H1 (cell line): Measurements from ENCODE around the gene GALNT2. TPM values are rescaled to one million over a fixed set of nuclear protein-coding genes. Genes with fewer than 3 reads are reported as not detected.

Source experiments
- CBX8 ChIP-seq: fragments of 300-800, 300-1000 bp; sonication (generic); IDR thresholded peaks from 2 replicates; pipeline ENCODE4 v1.7.1; 2016; ENCODE audit warnings: low read depth, low read length, borderline replicate concordance
- CREB1 ChIP-seq: IDR thresholded peaks from 2 replicates; pipeline ENCODE4 v1.6.1; 2012; ENCODE audit warnings: inconsistent platforms
- JUND ChIP-seq: IDR thresholded peaks from 2 replicates; pipeline ENCODE4 v1.6.1; 2011; ENCODE audit warnings: mild to moderate bottlenecking, improper control_type of control experiment, low read length
- POLR2A ChIP-seq, 2 experiments: IDR thresholded peaks; 1 replicate in 1 of 2; 2 replicates in 1 of 2; pipeline ENCODE4 v1.6.1; 2011; ENCODE audit warnings: low read depth in 2 of 2, low read length in 2 of 2, mild to moderate bottlenecking in 2 of 2; ENCODE audit errors: control extremely low read depth in 1 of 2
- RAD21 ChIP-seq, 2 experiments: IDR thresholded peaks in 1 of 2; conservative IDR thresholded peaks in 1 of 2; 2 replicates each; pipeline ENCODE4 v1.6.1; 2011; ENCODE audit warnings: low read depth in 2 of 2, low read length in 2 of 2, improper control_type of control experiment in 1 of 2, inconsistent platforms in 1 of 2, mild to moderate bottlenecking in 1 of 2, moderate library complexity in 1 of 2
- RBBP5 ChIP-seq: IDR thresholded peaks from 2 replicates; pipeline ENCODE4 v1.7.1; 2012; ENCODE audit warnings: low read depth, mild to moderate bottlenecking, inconsistent platforms, low read length, moderate library complexity, borderline replicate concordance
- SAP30 ChIP-seq: fragments of 300-600 bp; sonication (generic); IDR thresholded peaks from 2 replicates; pipeline ENCODE4 v1.7.1; 2012; ENCODE audit warnings: low read length, moderate library complexity, mild to moderate bottlenecking, inconsistent platforms; ENCODE audit not compliant: insufficient read depth, insufficient replicate concordance
- TAF1 ChIP-seq: IDR thresholded peaks from 2 replicates; pipeline ENCODE4 v1.6.1; 2011; ENCODE audit warnings: mild to moderate bottlenecking, low read depth, low read length
- YY1 ChIP-seq: IDR thresholded peaks from 2 replicates; pipeline ENCODE4 v1.6.1; 2011; ENCODE audit warnings: low read depth, mild to moderate bottlenecking, low read length
- ZNF274 ChIP-seq: IDR thresholded peaks from 2 replicates; pipeline ENCODE4 v1.7.0; 2012; ENCODE audit warnings: low read length, borderline replicate concordance; ENCODE audit errors: extremely low read depth
- polyA plus RNA-seq, 7 experiments: library from polyadenylated mRNA; depleted of rRNA in 3 of 7; stranded (reverse) in 5 of 7; unstranded in 2 of 7; fragments of >200 nt in 5 of 7; fragments of 200-250 nt in 2 of 7; gene quantifications; 1 replicate in 5 of 7; 2 replicates in 1 of 7; 4 replicates in 1 of 7; pipeline versions ENCODE4 v1.2.1 to v1.2.3, GENCODE V29; 2011 to 2013; ENCODE audit warnings: missing spikeins in 2 of 7, mixed read lengths in 2 of 7
- total RNA-seq: library from RNA; stranded (reverse); fragmentation: NEBNext Ultra II Directional; extraction: Animal tissue kit (Norgen Biotek cat#: 25700); gene quantifications from 2 replicates; pipeline ENCODE4 v1.2.1, GENCODE V29; 2021
- TF ChIP-seq, protein P1 (sequence below): fragments of 300-600 bp; sonication (generic); IDR thresholded peaks from 2 replicates; pipeline ENCODE4 v1.7.1; 2012; ENCODE audit warnings: low read length, moderate library complexity, mild to moderate bottlenecking, inconsistent platforms; ENCODE audit not compliant: insufficient replicate concordance

GALNT2 gene
- total and polyA plus RNA-seq, 2 of the 8 experiments (the other 6 are each of a cell fraction or from before 2014, with no cell fraction given): 34.5 to 75.3 TPM

DNA sequence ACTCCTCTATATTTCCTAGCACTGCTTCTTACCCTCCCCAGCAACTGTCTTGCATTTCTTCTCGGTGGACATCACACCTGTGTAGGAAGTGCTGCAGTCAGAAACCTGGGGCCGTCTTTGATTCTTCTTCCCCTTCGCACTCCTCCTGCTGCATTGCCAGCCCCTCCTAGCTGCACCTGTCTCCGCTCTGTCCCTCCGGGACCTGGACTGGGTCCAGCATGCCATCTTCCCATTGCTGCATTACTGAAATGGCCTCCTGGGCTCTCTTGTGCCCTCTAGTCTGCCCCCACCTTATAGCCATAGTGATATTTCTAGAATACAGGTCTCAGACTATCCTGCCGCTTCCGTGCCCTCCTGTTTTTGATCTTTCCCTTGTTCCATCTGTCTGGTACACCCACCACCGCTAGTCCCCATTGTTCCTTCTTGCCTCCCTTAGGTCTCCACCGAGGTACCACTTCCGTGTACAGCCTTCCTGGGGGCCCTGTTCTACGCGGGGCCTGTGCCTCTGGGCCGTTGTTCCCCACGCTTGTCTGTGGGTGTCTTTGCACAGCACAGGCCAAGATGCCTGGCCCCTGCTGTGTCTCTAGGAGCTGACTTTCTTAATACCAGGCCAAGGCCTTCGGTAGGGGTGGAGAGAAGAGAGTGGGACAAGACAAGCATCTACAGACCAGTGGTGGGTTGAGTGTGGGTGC, 107.6 kb downstream of the GALNT2 start (continued):
- TF ChIP-seq, protein P1, sequence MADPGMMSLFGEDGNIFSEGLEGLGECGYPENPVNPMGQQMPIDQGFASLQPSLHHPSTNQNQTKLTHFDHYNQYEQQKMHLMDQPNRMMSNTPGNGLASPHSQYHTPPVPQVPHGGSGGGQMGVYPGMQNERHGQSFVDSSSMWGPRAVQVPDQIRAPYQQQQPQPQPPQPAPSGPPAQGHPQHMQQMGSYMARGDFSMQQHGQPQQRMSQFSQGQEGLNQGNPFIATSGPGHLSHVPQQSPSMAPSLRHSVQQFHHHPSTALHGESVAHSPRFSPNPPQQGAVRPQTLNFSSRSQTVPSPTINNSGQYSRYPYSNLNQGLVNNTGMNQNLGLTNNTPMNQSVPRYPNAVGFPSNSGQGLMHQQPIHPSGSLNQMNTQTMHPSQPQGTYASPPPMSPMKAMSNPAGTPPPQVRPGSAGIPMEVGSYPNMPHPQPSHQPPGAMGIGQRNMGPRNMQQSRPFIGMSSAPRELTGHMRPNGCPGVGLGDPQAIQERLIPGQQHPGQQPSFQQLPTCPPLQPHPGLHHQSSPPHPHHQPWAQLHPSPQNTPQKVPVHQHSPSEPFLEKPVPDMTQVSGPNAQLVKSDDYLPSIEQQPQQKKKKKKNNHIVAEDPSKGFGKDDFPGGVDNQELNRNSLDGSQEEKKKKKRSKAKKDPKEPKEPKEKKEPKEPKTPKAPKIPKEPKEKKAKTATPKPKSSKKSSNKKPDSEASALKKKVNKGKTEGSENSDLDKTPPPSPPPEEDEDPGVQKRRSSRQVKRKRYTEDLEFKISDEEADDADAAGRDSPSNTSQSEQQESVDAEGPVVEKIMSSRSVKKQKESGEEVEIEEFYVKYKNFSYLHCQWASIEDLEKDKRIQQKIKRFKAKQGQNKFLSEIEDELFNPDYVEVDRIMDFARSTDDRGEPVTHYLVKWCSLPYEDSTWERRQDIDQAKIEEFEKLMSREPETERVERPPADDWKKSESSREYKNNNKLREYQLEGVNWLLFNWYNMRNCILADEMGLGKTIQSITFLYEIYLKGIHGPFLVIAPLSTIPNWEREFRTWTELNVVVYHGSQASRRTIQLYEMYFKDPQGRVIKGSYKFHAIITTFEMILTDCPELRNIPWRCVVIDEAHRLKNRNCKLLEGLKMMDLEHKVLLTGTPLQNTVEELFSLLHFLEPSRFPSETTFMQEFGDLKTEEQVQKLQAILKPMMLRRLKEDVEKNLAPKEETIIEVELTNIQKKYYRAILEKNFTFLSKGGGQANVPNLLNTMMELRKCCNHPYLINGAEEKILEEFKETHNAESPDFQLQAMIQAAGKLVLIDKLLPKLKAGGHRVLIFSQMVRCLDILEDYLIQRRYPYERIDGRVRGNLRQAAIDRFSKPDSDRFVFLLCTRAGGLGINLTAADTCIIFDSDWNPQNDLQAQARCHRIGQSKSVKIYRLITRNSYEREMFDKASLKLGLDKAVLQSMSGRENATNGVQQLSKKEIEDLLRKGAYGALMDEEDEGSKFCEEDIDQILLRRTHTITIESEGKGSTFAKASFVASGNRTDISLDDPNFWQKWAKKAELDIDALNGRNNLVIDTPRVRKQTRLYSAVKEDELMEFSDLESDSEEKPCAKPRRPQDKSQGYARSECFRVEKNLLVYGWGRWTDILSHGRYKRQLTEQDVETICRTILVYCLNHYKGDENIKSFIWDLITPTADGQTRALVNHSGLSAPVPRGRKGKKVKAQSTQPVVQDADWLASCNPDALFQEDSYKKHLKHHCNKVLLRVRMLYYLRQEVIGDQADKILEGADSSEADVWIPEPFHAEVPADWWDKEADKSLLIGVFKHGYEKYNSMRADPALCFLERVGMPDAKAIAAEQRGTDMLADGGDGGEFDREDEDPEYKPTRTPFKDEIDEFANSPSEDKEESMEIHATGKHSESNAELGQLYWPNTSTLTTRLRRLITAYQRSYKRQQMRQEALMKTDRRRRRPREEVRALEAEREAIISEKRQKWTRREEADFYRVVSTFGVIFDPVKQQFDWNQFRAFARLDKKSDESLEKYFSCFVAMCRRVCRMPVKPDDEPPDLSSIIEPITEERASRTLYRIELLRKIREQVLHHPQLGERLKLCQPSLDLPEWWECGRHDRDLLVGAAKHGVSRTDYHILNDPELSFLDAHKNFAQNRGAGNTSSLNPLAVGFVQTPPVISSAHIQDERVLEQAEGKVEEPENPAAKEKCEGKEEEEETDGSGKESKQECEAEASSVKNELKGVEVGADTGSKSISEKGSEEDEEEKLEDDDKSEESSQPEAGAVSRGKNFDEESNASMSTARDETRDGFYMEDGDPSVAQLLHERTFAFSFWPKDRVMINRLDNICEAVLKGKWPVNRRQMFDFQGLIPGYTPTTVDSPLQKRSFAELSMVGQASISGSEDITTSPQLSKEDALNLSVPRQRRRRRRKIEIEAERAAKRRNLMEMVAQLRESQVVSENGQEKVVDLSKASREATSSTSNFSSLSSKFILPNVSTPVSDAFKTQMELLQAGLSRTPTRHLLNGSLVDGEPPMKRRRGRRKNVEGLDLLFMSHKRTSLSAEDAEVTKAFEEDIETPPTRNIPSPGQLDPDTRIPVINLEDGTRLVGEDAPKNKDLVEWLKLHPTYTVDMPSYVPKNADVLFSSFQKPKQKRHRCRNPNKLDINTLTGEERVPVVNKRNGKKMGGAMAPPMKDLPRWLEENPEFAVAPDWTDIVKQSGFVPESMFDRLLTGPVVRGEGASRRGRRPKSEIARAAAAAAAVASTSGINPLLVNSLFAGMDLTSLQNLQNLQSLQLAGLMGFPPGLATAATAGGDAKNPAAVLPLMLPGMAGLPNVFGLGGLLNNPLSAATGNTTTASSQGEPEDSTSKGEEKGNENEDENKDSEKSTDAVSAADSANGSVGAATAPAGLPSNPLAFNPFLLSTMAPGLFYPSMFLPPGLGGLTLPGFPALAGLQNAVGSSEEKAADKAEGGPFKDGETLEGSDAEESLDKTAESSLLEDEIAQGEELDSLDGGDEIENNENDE: no peak
- TF ChIP-seq ZNF274 (no peak), TAF1 (no peak), CREB1 (no peak), CBX8 (no peak), POLR2A (IDR thresholded peaks at IDR 0.05; ENCODE audit: control extremely low read depth in 1 of 2, low read depth in 2 of 2, low read length in 2 of 2) (no peak), YY1 (no peak), RAD21 (IDR thresholded peaks at IDR 0.05 in 1 of 2, conservative IDR thresholded peaks at IDR 0.05 in 1 of 2; ENCODE audit: low read depth in 2 of 2, low read length in 2 of 2) (no peak), RBBP5 (no peak), SAP30 (no peak), JUND (no peak)
